ENCODE results near the gene ARHGEF10L. TPM values are rescaled to one million over a fixed set of nuclear protein-coding genes. Genes with fewer than 3 reads are reported as not detected.
"Not testable (repeated sequence)": the region's sequence is repeated elsewhere in the genome, so short reads cannot be mapped to it uniquely, and the experiment has no call there.

The ARHGEF10L gene
- total and polyA plus RNA-seq, 5 donors from 2014 or later = not detected

DNA sequence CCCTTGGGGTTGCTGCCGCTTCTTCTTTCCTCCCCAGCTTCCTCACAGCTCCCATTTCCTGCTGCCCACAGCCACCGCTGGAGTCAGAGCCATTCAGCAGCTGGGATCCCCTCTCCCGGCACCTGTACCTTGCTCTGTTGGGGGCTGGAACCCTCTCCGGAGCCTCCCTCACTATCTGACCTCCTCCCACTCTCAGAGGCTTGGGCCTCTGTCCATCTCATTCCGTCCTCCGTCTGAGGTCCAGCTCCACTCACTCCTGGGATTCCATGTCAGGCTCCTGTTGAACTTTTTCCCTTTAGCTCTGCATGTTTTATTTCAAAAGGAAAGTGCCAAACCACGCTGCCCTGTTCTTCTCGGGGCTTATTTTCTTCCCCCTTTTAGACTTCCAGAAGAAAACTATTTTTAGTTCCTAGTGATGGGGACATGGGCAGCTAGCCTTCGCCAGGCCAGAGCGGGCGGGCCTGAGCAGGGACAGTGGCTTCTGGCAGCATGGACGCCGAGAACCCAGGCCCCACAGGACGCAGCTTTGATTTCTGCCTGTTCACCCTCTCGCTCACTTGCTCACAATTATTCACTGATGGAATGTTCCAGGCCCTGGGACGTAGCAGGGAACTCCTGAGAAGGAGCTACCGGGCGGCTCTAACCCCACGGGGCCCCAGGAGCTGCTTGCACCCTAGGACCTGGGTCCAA, 79.2 kb downstream of the ARHGEF10L start:
- DNase-seq (no peak), ATAC-seq (ENCODE audit: low read depth in 2 of 2) (no peak)
- no peaks in the 10 kb centered on the region for H3K9me3 ChIP-seq (ENCODE audit: control insufficient read depth in 2 of 2, low read length in 2 of 2)
- H3K4me1 Mint-ChIP-seq = no peaks in the 10 kb centered on the region
- peaks cover 0 to 2% (median 0%) of the 10 kb centered on the region in 7 donors for H3K9me3 Mint-ChIP-seq
- no peak overlapping the region for H3K27ac Mint-ChIP-seq
- H3K4me3 Mint-ChIP-seq = no peak overlapping the region
- no peaks in the 10 kb centered on the region for H3K36me3 ChIP-seq (ENCODE audit: control insufficient read depth, insufficient read depth, low read length)
- no peaks in the 10 kb centered on the region for H3K4me1 ChIP-seq (ENCODE audit: control insufficient read depth, insufficient read depth, low read length, poor library complexity, severe bottlenecking)
- no peak overlapping the region for H3K27ac ChIP-seq (ENCODE audit: insufficient read depth, low read length, poor library complexity, severe bottlenecking)
- no peak overlapping the region for H3K4me3 ChIP-seq (ENCODE audit: low read depth, low read length)
- H3K27me3 ChIP-seq (ENCODE audit: control insufficient read depth, insufficient read depth, low read length) = no peaks in the 10 kb centered on the region
- peaks cover 12% of the 10 kb centered on the region for H3K27me3 Mint-ChIP-seq
- H3K36me3 Mint-ChIP-seq = no peaks in the 10 kb centered on the region

- Mint-ChIP-seq H3K36me3 (no peaks in the 10 kb centered on the region), H3K27me3 (peaks cover 8% of the 10 kb centered on the region), H3K4me1 (no peaks in the 10 kb centered on the region), H3K9me3 (peaks cover 0 to 5% (median 0%) of the 10 kb centered on the region in 7 donors), H3K4me3 (no peak overlapping the region), H3K27ac (no peak overlapping the region)
- Histone ChIP-seq H3K9me3 (ENCODE audit: control insufficient read depth in 2 of 2, low read length in 2 of 2) (no peaks in the 10 kb centered on the region), H3K27ac (ENCODE audit: insufficient read depth, low read length, poor library complexity, severe bottlenecking) (no peak overlapping the region), H3K4me3 (ENCODE audit: low read depth, low read length) (no peak overlapping the region), H3K27me3 (ENCODE audit: control insufficient read depth, insufficient read depth, low read length) (no peaks in the 10 kb centered on the region), H3K4me1 (ENCODE audit: control insufficient read depth, insufficient read depth, low read length, poor library complexity, severe bottlenecking) (no peaks in the 10 kb centered on the region), H3K36me3 (ENCODE audit: control insufficient read depth, insufficient read depth, low read length) (no peaks in the 10 kb centered on the region)
- ATAC-seq (ENCODE audit: low read depth in 2 of 2) (no peak), DNase-seq (no peak)
Measured at GRCh38 chr1:17620448-17620847, 81.0 kb downstream of the ARHGEF10L start.

- no peak overlapping the region for H3K27ac ChIP-seq (ENCODE audit: insufficient read depth, low read length, poor library complexity, severe bottlenecking)
- Mint-ChIP-seq H3K27ac (no peak overlapping the region), H3K4me1 (no peaks in the 10 kb centered on the region), H3K36me3 (no peaks in the 10 kb centered on the region), H3K9me3 (peaks cover 0 to 5% (median 0%) of the 10 kb centered on the region in 7 donors), H3K27me3 (peaks cover 4% of the 10 kb centered on the region), H3K4me3 (no peak overlapping the region)
- no peaks in the 10 kb centered on the region for H3K27me3 ChIP-seq (ENCODE audit: control insufficient read depth, insufficient read depth, low read length)
- DNase-seq (no peak), ATAC-seq (ENCODE audit: low read depth in 2 of 2) (no peak)
- no peaks in the 10 kb centered on the region for H3K4me1 ChIP-seq (ENCODE audit: control insufficient read depth, insufficient read depth, low read length, poor library complexity, severe bottlenecking)
- H3K36me3 ChIP-seq (ENCODE audit: control insufficient read depth, insufficient read depth, low read length) = no peaks in the 10 kb centered on the region
- no peak overlapping the region for H3K4me3 ChIP-seq (ENCODE audit: low read depth, low read length)
- H3K9me3 ChIP-seq (ENCODE audit: control insufficient read depth in 2 of 2, low read length in 2 of 2) = no peaks in the 10 kb centered on the region
Measured at GRCh38 chr1:17621691-17622090, 82.2 kb downstream of the ARHGEF10L start.

DNA sequence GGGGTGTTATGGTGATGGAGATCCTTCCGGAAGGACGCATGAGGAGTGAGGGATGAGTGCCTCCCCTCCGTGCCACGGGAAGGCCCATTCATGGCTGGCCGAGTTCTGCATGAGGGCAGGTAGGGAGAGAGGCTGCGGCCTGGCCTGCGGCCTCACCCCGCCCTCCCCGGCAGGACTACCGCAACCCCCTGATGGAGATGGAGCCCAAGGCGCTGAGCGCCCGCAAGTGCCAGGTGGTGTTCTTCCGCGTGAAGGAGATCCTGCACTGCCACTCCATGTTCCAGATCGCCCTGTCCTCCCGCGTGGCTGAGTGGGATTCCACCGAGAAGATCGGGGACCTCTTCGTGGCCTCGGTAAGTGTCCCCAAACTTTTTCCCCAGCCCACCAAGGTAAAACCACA, 83.3 kb downstream of the ARHGEF10L start:
- Mint-ChIP-seq H3K4me1 (no peaks in the 10 kb centered on the region), H3K27me3 (no peaks in the 10 kb centered on the region), H3K27ac (no peak overlapping the region), H3K4me3 (no peak overlapping the region), H3K36me3 (no peaks in the 10 kb centered on the region), H3K9me3 (peaks cover 0 to 5% (median 0%) of the 10 kb centered on the region in 7 donors)
- Histone ChIP-seq H3K9me3 (ENCODE audit: control insufficient read depth in 2 of 2, low read length in 2 of 2) (no peaks in the 10 kb centered on the region), H3K4me3 (ENCODE audit: low read depth, low read length) (no peak overlapping the region), H3K36me3 (ENCODE audit: control insufficient read depth, insufficient read depth, low read length) (no peaks in the 10 kb centered on the region), H3K27me3 (ENCODE audit: control insufficient read depth, insufficient read depth, low read length) (no peaks in the 10 kb centered on the region), H3K27ac (ENCODE audit: insufficient read depth, low read length, poor library complexity, severe bottlenecking) (no peak overlapping the region), H3K4me1 (ENCODE audit: control insufficient read depth, insufficient read depth, low read length, poor library complexity, severe bottlenecking) (no peaks in the 10 kb centered on the region)
- ATAC-seq (ENCODE audit: low read depth in 2 of 2) (no peak), DNase-seq (no peak)

GRCh38 chr1:17624611-17625233, 85.2 kb downstream of the ARHGEF10L start:
- H3K36me3 Mint-ChIP-seq = no peaks in the 10 kb centered on the region
- H3K9me3 Mint-ChIP-seq = peaks cover 0 to 5% (median 0%) of the 10 kb centered on the region in 7 donors
- H3K27ac Mint-ChIP-seq = no peak overlapping the region
- Histone ChIP-seq H3K4me3 (ENCODE audit: low read depth, low read length) (no peak overlapping the region), H3K27me3 (ENCODE audit: control insufficient read depth, insufficient read depth, low read length) (no peaks in the 10 kb centered on the region), H3K9me3 (ENCODE audit: control insufficient read depth in 2 of 2, low read length in 2 of 2) (no peaks in the 10 kb centered on the region), H3K27ac (ENCODE audit: insufficient read depth, low read length, poor library complexity, severe bottlenecking) (no peak overlapping the region), H3K36me3 (ENCODE audit: control insufficient read depth, insufficient read depth, low read length) (no peaks in the 10 kb centered on the region), H3K4me1 (ENCODE audit: control insufficient read depth, insufficient read depth, low read length, poor library complexity, severe bottlenecking) (no peaks in the 10 kb centered on the region)
- H3K4me3 Mint-ChIP-seq = no peak overlapping the region
- no peaks in the 10 kb centered on the region for H3K4me1 Mint-ChIP-seq
- DNase-seq = no peak
- no peaks in the 10 kb centered on the region for H3K27me3 Mint-ChIP-seq
- ATAC-seq (ENCODE audit: low read depth in 2 of 2) = no peak

- no peak overlapping the region for H3K27ac Mint-ChIP-seq
- H3K4me3 Mint-ChIP-seq = no peak overlapping the region
- no peaks in the 10 kb centered on the region for H3K4me1 Mint-ChIP-seq
- DNase-seq = no peak
- no peak for ATAC-seq (ENCODE audit: low read depth in 2 of 2)
- H3K36me3 ChIP-seq (ENCODE audit: control insufficient read depth, insufficient read depth, low read length) = no peaks in the 10 kb centered on the region
- H3K27ac ChIP-seq (ENCODE audit: insufficient read depth, low read length, poor library complexity, severe bottlenecking) = no peak overlapping the region
- H3K27me3 Mint-ChIP-seq = no peaks in the 10 kb centered on the region
- peaks cover 0 to 5% (median 0%) of the 10 kb centered on the region in 7 donors for H3K9me3 Mint-ChIP-seq
- H3K27me3 ChIP-seq (ENCODE audit: control insufficient read depth, insufficient read depth, low read length) = no peaks in the 10 kb centered on the region
- no peaks in the 10 kb centered on the region for H3K4me1 ChIP-seq (ENCODE audit: control insufficient read depth, insufficient read depth, low read length, poor library complexity, severe bottlenecking)
- H3K9me3 ChIP-seq (ENCODE audit: control insufficient read depth in 2 of 2, low read length in 2 of 2) = no peaks in the 10 kb centered on the region
- H3K4me3 ChIP-seq (ENCODE audit: low read depth, low read length) = no peak overlapping the region
- no peaks in the 10 kb centered on the region for H3K36me3 Mint-ChIP-seq
Measured at GRCh38 chr1:17627239-17628052, 87.9 kb downstream of the ARHGEF10L start.

DNA sequence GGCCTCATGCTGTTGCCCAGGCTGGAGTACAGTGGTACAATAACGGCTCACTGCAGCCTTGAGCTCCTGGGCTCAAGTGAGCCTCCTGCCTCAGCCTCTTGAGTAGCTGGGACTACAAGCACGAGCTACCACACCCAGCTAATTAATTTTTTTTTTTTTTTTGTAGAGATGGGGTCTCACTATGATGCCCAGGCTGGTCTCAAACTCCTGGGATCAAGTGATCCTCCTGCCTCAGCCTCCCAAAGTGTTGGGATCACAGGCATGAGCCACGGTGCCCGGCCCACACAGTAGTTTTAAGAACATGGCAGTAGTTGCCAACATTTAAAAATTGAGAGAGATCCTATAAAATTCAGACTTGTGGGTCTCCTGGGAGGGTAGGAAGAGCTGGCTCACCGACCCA, 89.5 kb downstream of the ARHGEF10L start:
- not testable (repeated sequence) for H3K4me3 Mint-ChIP-seq; ATAC-seq (ENCODE audit: low read depth in 2 of 2); H3K27ac Mint-ChIP-seq

More for the DNA sequence above, 89.5 kb downstream of the ARHGEF10L start:
- not testable (repeated sequence) for H3K9me3 Mint-ChIP-seq; H3K4me1 Mint-ChIP-seq; DNase-seq; H3K4me3 ChIP-seq (ENCODE audit: low read depth, low read length); H3K36me3 Mint-ChIP-seq; H3K36me3 ChIP-seq (ENCODE audit: control insufficient read depth, insufficient read depth, low read length); H3K27me3 Mint-ChIP-seq; H3K4me1 ChIP-seq (ENCODE audit: control insufficient read depth, insufficient read depth, low read length, poor library complexity, severe bottlenecking); H3K9me3 ChIP-seq (ENCODE audit: control insufficient read depth in 2 of 2, low read length in 2 of 2); H3K27ac ChIP-seq (ENCODE audit: insufficient read depth, low read length, poor library complexity, severe bottlenecking); H3K27me3 ChIP-seq (ENCODE audit: control insufficient read depth, insufficient read depth, low read length)

Data from CD4-positive, CD25-positive, alpha-beta regulatory T cell (primary cell).